ENCODE results near the gene TRABD2B.

Gene TRABD2B

DNA sequence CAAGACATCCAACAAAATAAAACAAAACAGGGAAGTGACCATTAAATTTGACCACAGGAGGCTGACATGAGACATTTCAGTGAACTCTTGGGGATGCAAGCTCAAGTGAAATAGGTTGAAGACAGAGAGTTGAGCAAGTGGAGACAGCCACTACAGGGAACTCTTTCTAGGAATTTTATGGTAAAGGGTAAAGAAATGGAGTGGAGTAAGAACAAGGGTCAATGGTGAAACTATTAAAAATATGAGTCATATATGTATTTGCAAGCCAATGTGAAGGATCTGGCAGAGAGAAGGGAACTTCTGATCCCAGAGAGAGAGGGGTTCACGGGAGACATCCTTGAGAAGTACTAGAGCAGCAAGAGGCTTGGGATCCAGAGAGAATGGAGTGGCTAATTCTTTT lies 9.1 kb upstream of the TRABD2B start:
- no peaks in the 10 kb centered on the region for H3K36me3 ChIP-seq (ENCODE audit: insufficient read depth, low read length)
- no peaks in the 10 kb centered on the region for H3K9me3 ChIP-seq (ENCODE audit: control insufficient read depth, insufficient read depth, low read length)
- peaks cover 28% of the 10 kb centered on the region for H3K4me1 ChIP-seq (ENCODE audit: insufficient read depth, low read length)
- H3K9ac ChIP-seq (ENCODE audit: low read depth, low read length): no peak overlapping the region

DNA sequence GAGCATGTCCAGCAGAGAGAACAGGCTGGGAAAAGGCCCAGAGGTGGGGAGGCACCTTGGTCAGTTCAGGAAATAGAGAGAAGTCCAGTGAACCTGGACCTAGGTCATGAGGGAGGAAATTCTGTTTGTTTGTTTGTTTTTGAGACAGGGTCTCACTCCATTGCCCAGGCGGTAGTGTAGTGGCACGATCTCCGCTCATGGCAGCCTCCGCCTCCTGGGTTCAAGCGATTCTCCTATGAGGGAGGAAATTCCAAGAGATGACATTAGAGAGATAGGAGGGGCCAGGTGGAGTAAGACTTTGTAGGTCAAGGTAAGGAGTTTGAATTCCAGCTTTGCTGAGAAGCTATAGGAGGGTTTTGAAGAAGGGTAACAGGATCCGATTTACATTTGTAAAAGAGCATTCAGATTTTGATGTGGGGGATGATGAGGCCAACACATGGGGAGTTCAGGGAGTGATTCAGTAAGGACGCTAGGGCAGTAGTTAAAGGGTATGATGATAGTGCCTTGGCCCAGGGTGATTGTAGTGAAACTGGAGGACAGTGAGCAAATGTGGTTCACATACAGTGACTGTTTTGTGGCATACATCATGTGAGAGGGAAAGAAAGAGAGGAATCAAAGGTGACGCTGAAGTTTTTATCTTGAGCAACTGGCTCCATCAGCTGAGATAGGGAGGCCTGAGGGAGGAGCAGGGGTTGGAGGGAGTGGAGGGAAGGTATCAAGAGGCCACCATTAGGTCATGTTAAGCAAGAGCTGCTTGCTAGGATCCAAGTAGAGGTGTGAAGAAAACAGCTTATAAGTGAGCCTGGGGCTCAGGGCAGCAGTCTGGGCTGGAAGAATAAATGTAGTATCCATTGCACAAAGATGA lies 8.3 kb upstream of the TRABD2B start:
- Histone ChIP-seq H3K4me1 (ENCODE audit: insufficient read depth, low read length) (peaks cover 28% of the 10 kb centered on the region), H3K9ac (ENCODE audit: low read depth, low read length) (no peak overlapping the region), H3K9me3 (ENCODE audit: control insufficient read depth, insufficient read depth, low read length) (no peaks in the 10 kb centered on the region), H3K36me3 (ENCODE audit: insufficient read depth, low read length) (no peaks in the 10 kb centered on the region)

- Histone ChIP-seq H3K4me1 (ENCODE audit: insufficient read depth, low read length) (peaks cover 28% of the 10 kb centered on the region), H3K9me3 (ENCODE audit: control insufficient read depth, insufficient read depth, low read length) (no peaks in the 10 kb centered on the region), H3K36me3 (ENCODE audit: insufficient read depth, low read length) (no peaks in the 10 kb centered on the region), H3K9ac (ENCODE audit: low read depth, low read length) (no peak overlapping the region)
These were observed 6.8 kb upstream of the TRABD2B start for GRCh38 chr1:48003741-48004531.

GRCh38 chr1:48002142-48002541 lies 5.0 kb upstream of the TRABD2B start:
- Histone ChIP-seq H3K9ac (ENCODE audit: low read depth, low read length) (no peak overlapping the region), H3K36me3 (ENCODE audit: insufficient read depth, low read length) (no peaks in the 10 kb centered on the region), H3K4me1 (ENCODE audit: insufficient read depth, low read length) (peaks cover 28% of the 10 kb centered on the region), H3K9me3 (ENCODE audit: control insufficient read depth, insufficient read depth, low read length) (no peaks in the 10 kb centered on the region)

DNA sequence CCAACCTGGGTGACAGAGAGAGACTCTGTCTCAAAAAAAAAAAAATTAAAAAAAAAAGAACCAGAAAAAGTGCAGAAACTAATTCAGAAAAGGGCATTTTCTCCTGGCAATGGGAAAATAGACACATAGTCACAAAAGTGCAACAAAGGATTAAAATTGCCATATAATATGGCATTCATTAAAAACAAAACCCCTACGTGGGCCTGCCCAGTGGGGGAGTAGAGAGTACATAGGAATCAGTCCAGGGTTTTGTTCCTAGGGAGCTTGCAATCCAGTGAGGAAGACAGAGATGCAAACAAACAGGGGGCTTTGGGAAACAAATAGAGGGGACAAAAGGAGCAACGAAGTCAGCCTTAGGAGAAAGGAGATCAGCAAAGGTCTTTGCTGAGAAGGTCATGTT lies 4.5 kb upstream of the TRABD2B start:
- Histone ChIP-seq H3K4me1 (ENCODE audit: insufficient read depth, low read length) (peaks cover 28% of the 10 kb centered on the region), H3K9ac (ENCODE audit: low read depth, low read length) (no peak overlapping the region), H3K9me3 (ENCODE audit: control insufficient read depth, insufficient read depth, low read length) (no peaks in the 10 kb centered on the region), H3K36me3 (ENCODE audit: insufficient read depth, low read length) (no peaks in the 10 kb centered on the region)

GRCh38 chr1:48000883-48001282 lies 3.7 kb upstream of the TRABD2B start:
- Histone ChIP-seq H3K4me1 (ENCODE audit: insufficient read depth, low read length) (peaks cover 24% of the 10 kb centered on the region), H3K36me3 (ENCODE audit: insufficient read depth, low read length) (no peaks in the 10 kb centered on the region)

DNA sequence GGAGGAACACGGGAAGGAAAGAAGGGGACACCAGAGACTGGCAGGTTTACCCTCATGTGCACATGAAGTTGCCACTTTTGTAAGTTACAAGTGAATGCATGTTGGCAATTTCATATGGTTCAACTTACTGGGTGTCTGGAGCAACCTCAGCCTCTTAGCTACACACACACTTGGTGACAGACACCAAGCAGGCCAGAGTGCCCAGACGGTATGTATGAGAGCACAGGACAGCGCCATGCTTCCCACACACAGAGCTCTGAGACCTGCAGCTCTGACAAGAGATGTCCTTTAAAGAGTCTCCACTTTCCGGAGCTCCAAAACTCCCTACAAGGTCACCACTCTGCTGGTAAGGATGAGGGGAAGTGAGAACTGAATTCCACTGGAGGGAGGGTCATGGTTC lies 1.9 kb upstream of the TRABD2B start:
- Histone ChIP-seq H3K9ac (ENCODE audit: low read depth, low read length) (no peak overlapping the region), H3K4me1 (ENCODE audit: insufficient read depth, low read length) (peaks cover 19% of the 10 kb centered on the region), H3K9me3 (ENCODE audit: control insufficient read depth, insufficient read depth, low read length) (no peaks in the 10 kb centered on the region), H3K36me3 (ENCODE audit: insufficient read depth, low read length) (no peaks in the 10 kb centered on the region)

More at GRCh38 chr1:48000883-48001282, 3.7 kb upstream of the TRABD2B start:
- Histone ChIP-seq H3K9me3 (ENCODE audit: control insufficient read depth, insufficient read depth, low read length) (no peaks in the 10 kb centered on the region), H3K9ac (ENCODE audit: low read depth, low read length) (no peak overlapping the region)

DNA sequence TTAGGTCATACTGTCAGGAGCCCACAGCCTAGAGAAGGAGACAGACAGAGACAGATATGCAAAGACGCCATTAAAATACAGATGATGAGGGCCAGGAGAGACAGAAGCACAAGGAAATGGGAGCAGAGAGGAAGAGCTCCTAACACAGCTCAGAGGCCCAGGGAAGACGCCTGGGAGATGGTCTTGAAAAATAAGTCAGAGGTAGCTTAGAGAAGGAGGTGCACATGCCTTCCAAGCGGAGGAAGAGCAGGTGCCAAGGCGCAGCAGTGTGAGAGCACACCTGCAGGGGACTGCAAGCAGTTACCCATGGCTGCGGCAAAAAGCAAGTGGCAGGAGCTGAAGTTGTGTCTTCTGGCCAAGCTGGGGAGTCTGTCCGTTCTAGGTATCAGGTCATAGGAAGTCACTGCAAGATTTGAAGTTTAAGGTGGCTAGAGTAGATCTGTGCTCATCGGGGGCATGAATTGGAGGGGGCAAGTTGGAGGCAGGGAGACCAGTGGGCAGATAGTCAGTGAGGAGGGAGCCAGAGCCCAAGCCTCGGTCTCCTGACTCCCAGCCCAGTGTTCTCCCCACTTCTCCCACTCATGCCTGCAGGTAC lies 1.3 kb upstream of the TRABD2B start:
- no peak overlapping the region for H3K9ac ChIP-seq (ENCODE audit: low read depth, low read length)
- H3K9me3 ChIP-seq (ENCODE audit: control insufficient read depth, insufficient read depth, low read length): no peaks in the 10 kb centered on the region
- H3K4me1 ChIP-seq (ENCODE audit: insufficient read depth, low read length): peaks cover 17% of the 10 kb centered on the region
- H3K36me3 ChIP-seq (ENCODE audit: insufficient read depth, low read length): no peaks in the 10 kb centered on the region

- Histone ChIP-seq H3K4me1 (ENCODE audit: insufficient read depth, low read length) (peaks cover 11% of the 10 kb centered on the region; the same call in 1 of the 2 replicates), H3K9ac (ENCODE audit: low read depth, low read length) (peak overlapping the region; percentile 59), H3K36me3 (ENCODE audit: insufficient read depth, low read length) (no peaks in the 10 kb centered on the region), H3K9me3 (ENCODE audit: control insufficient read depth, insufficient read depth, low read length) (no peaks in the 10 kb centered on the region)
These were observed 569 bp downstream of the TRABD2B start for GRCh38 chr1:47996406-47997226.

DNA sequence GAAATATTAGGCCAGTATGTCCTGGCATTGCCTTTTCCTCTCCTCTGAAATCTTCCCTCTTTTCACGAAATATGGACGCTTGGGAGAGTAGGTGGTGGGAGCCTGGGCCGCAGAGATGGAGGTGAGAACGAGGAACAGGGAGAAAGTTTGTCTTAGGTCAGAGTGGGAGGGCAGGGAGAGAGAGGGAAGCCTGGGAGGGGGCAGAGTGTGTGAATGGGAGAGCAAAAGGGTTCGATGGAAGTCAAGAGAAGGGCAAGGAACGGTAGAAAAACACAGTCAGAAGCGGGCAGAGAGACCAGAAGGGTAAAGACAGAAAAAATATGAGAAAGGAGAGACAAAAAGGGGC lies 1.2 kb downstream of the TRABD2B start:
- Histone ChIP-seq H3K4me1 (ENCODE audit: insufficient read depth, low read length) (peaks cover 11% of the 10 kb centered on the region; the same call in 1 of the 2 replicates), H3K9me3 (ENCODE audit: control insufficient read depth, insufficient read depth, low read length) (no peaks in the 10 kb centered on the region), H3K9ac (ENCODE audit: low read depth, low read length) (peak overlapping the region; percentile 59), H3K36me3 (ENCODE audit: insufficient read depth, low read length) (no peaks in the 10 kb centered on the region)

DNA sequence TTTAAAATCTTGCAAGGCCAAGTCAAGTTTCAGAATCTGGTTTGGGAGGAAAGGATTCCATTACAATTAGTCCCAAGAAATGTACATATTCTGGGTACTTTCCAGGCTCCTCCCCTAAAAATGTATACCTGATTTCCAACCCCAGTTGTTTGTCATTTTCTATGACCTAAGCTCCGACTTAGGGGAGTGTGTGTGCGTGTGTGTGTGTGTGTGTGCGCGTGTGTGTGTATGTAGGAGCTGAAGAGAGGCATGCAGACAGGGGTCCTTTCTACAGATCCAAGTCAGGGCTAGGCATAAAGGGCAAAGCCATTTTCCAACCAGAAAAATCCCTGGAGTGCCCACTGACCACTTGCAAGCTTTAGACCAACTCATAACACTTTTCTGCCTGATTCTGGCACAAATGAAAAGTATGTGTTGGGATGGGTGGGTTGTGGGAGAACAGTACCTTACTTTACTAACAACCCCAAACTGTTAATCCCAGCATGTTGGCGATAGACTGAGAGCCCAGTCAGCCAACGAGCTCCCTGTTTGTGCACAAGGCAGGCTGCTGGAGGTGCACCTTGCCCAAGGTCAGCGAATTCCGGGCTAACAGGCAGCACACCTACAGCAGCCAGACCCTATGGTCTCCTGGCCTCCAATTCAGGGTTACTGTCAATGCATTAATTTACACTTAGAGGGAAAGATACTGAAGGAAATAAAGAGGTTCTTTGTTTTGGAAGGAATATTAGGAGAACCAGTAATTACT lies 1.7 kb downstream of the TRABD2B start:
- H3K4me1 ChIP-seq (ENCODE audit: insufficient read depth, low read length): peaks cover 11% of the 10 kb centered on the region; the same call in 1 of the 2 replicates
- no peaks in the 10 kb centered on the region for H3K36me3 ChIP-seq (ENCODE audit: insufficient read depth, low read length)
- H3K9ac ChIP-seq (ENCODE audit: low read depth, low read length): peak overlapping the region; percentile 59; the same call in 1 of the 2 replicates
- H3K9me3 ChIP-seq (ENCODE audit: control insufficient read depth, insufficient read depth, low read length): no peaks in the 10 kb centered on the region

- no peak overlapping the region for H3K9ac ChIP-seq (ENCODE audit: low read depth, low read length)
- H3K36me3 ChIP-seq (ENCODE audit: insufficient read depth, low read length): no peaks in the 10 kb centered on the region; the same call in 1 of the 2 replicates
- H3K9me3 ChIP-seq (ENCODE audit: control insufficient read depth, insufficient read depth, low read length): no peaks in the 10 kb centered on the region
- peaks cover 11% of the 10 kb centered on the region; the same call in 1 of the 2 replicates for H3K4me1 ChIP-seq (ENCODE audit: insufficient read depth, low read length)
These were observed 3.1 kb downstream of the TRABD2B start for GRCh38 chr1:47993881-47994625.

DNA sequence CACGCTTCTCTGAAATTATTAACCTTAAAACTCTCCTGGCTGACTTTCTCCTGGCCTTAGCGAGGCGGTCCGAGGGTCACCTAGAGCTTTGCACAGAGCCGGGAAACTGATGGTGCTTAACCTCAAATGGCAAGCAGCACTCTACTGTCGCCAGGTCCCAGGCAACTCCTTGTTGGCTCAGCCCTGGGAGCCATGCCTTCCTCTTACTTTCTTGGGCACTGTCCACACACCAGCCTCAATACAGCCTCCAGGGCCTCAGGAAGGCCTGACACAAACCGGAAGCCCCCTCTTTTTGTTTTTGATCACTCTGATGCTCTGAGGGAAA lies 3.8 kb downstream of the TRABD2B start:
- Histone ChIP-seq H3K9me3 (ENCODE audit: control insufficient read depth, insufficient read depth, low read length) (no peaks in the 10 kb centered on the region), H3K36me3 (ENCODE audit: insufficient read depth, low read length) (no peaks in the 10 kb centered on the region; the same call in 1 of the 2 replicates), H3K4me1 (ENCODE audit: insufficient read depth, low read length) (peaks cover 11% of the 10 kb centered on the region; the same call in 1 of the 2 replicates), H3K9ac (ENCODE audit: low read depth, low read length) (no peak overlapping the region)
